ENCODE measurements around the gene TMEM92. TPM values are rescaled to one million over a fixed set of nuclear protein-coding genes. Genes with fewer than 3 reads are reported as not detected.

Gene TMEM92
- total RNA-seq, 1 donor from 2014 or later = 1.8 TPM

GRCh38 chr17:50322271-50322670 is 48.0 kb downstream of the TMEM92 start:
- Mint-ChIP-seq H3K27me3 (ENCODE audit: insufficient read depth, low read depth) (peaks cover 5% of the 10 kb centered on the region), H3K4me3 (no peak overlapping the region), H3K9me3 (no peaks in the 10 kb centered on the region), H3K4me1 (peaks cover 14% of the 10 kb centered on the region), H3K27ac (no peak overlapping the region), H3K36me3 (no peaks in the 10 kb centered on the region)
- no peak overlapping the region for H3K4me2 ChIP-seq
- no peaks in the 10 kb centered on the region for H3K4me1 ChIP-seq
- H3K36me3 ChIP-seq = no peaks in the 10 kb centered on the region
- no peaks in the 10 kb centered on the region for H3K27me3 ChIP-seq
- H2AFZ ChIP-seq (replicated peaks) = no peak overlapping the region
- H3K9ac ChIP-seq = no peak overlapping the region
- no peaks in the 10 kb centered on the region for H3K9me3 ChIP-seq (ENCODE audit: low read depth)
- H3K27ac ChIP-seq = no peak overlapping the region
- no peaks in the 10 kb centered on the region for H3F3A ChIP-seq (ENCODE audit: low read depth)
- H3K79me2 ChIP-seq (ENCODE audit: low read depth) = no peaks in the 10 kb centered on the region
- no peak for TF ChIP-seq EZH2 (IDR thresholded peaks at IDR 0.05)
- TF ChIP-seq CTCF (IDR thresholded peaks at IDR 0.05) = no peak
- TF ChIP-seq EZH2phosphoT487 (IDR thresholded peaks at IDR 0.05) = no peak
- H4K20me1 ChIP-seq (ENCODE audit: low read depth) = no peaks in the 10 kb centered on the region
- DNase-seq (ENCODE audit: low spot score) = no peak
- no peak overlapping the region for H3K4me3 ChIP-seq

- Mint-ChIP-seq H3K27ac (no peak overlapping the region), H3K27me3 (ENCODE audit: insufficient read depth, low read depth) (peaks cover 7% of the 10 kb centered on the region), H3K36me3 (no peaks in the 10 kb centered on the region), H3K9me3 (no peaks in the 10 kb centered on the region), H3K4me1 (peaks cover 19% of the 10 kb centered on the region), H3K4me3 (no peak overlapping the region)
- no peak for TF ChIP-seq CTCF (IDR thresholded peaks at IDR 0.05)
- TF ChIP-seq EZH2 (IDR thresholded peaks at IDR 0.05) = no peak
- TF ChIP-seq EZH2phosphoT487 (IDR thresholded peaks at IDR 0.05) = no peak
- no peaks in the 10 kb centered on the region for H3K4me1 ChIP-seq
- H3K36me3 ChIP-seq = no peaks in the 10 kb centered on the region
- H3K27ac ChIP-seq = no peak overlapping the region
- H4K20me1 ChIP-seq (ENCODE audit: low read depth) = no peaks in the 10 kb centered on the region
- no peak for DNase-seq (ENCODE audit: low spot score)
- no peak overlapping the region for H3K4me2 ChIP-seq
- no peak overlapping the region for H2AFZ ChIP-seq (replicated peaks)
- H3K4me3 ChIP-seq = no peak overlapping the region
- H3K9ac ChIP-seq = no peak overlapping the region
- H3F3A ChIP-seq (ENCODE audit: low read depth) = no peaks in the 10 kb centered on the region
- no peaks in the 10 kb centered on the region for H3K9me3 ChIP-seq (ENCODE audit: low read depth)
- H3K27me3 ChIP-seq = no peaks in the 10 kb centered on the region
- H3K79me2 ChIP-seq (ENCODE audit: low read depth) = no peaks in the 10 kb centered on the region
These were observed 48.8 kb downstream of the TMEM92 start for GRCh38 chr17:50323060-50323459.

GRCh38 chr17:50325906-50326305 is 51.6 kb downstream of the TMEM92 start:
- Histone ChIP-seq H4K20me1 (ENCODE audit: low read depth) (no peaks in the 10 kb centered on the region), H3K4me2 (no peak overlapping the region), H3K27me3 (no peaks in the 10 kb centered on the region), H2AFZ (replicated peaks) (no peak overlapping the region), H3K9me3 (ENCODE audit: low read depth) (no peaks in the 10 kb centered on the region), H3K4me3 (no peak overlapping the region), H3K27ac (no peak overlapping the region), H3K79me2 (ENCODE audit: low read depth) (no peaks in the 10 kb centered on the region), H3F3A (ENCODE audit: low read depth) (no peaks in the 10 kb centered on the region), H3K9ac (no peak overlapping the region), H3K4me1 (no peaks in the 10 kb centered on the region), H3K36me3 (no peaks in the 10 kb centered on the region)
- Mint-ChIP-seq H3K9me3 (no peaks in the 10 kb centered on the region), H3K36me3 (no peaks in the 10 kb centered on the region), H3K27me3 (ENCODE audit: insufficient read depth, low read depth) (peaks cover 5% of the 10 kb centered on the region), H3K4me1 (peaks cover 32% of the 10 kb centered on the region), H3K27ac (peak overlapping the region; percentile 62), H3K4me3 (no peak overlapping the region)
- DNase-seq (ENCODE audit: low spot score) = no peak
- no peak for TF ChIP-seq EZH2phosphoT487 (IDR thresholded peaks at IDR 0.05)
- no peak for TF ChIP-seq EZH2 (IDR thresholded peaks at IDR 0.05)
- no peak for TF ChIP-seq CTCF (IDR thresholded peaks at IDR 0.05)

All from neural progenitor cell (in vitro differentiated cells).